ENCODE measurements around the gene LINGO4.

Gene LINGO4

DNA sequence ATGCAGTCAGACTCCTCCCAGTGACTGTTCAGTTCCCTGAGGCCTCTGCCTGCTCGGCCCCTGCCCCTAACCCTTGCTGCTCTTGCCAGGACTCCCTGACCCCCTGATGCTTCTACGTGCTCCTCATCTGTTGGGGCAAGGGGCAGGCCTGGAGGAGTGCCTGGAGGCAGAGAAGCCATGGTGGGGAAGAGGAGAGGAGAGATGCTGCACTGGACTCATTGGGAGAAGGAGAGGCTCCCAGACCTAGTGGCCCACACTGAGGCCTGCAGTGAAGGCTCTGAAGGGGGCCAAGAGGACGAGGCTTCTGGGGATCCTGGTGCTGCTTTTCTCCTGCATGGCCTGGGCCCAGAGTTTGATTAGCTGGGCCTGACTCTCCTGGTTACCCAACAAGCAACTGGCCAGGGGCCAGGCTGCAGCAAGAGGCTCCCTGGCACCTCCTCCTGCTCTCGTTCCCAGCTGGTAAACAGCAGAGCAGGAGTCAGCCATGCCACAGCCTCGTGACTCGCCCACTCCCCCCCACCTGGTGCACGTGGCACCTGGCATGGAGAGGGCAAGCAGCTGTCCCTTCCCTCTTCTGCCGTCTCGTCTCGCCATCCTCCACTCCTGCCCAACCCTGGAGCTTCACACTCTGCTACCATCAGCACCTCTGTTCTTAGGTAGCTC lies 27.2 kb upstream of the LINGO4 start:
- DNase-seq, result no peak

DNA sequence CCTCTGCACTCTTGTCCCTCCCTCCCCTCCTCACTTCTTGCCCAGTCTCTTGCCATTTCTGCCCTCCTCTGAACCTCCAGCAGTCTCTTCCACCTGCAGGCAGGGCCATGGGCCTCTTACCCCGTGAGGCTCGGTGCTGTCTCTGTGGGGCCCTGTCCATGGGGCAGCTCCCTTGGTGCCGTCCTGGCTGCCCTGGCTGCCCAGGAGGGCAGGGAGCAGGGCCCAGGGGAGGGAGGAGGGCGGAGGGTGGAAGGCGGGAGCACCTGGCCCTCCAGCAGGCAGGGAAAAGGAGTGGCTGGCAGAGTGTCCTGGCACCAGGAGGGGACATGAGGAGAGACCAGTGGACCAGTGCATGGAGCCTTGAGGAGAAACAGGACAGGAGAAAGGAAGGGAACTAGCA lies 26.4 kb upstream of the LINGO4 start, which contains the start of gene RORC:
RORC (minus strand) TSS at position 198 of the 400 bp plus-strand sequence; CDS start at position 160, 38 bp downstream.
- DNase-seq, result no peak

DNA sequence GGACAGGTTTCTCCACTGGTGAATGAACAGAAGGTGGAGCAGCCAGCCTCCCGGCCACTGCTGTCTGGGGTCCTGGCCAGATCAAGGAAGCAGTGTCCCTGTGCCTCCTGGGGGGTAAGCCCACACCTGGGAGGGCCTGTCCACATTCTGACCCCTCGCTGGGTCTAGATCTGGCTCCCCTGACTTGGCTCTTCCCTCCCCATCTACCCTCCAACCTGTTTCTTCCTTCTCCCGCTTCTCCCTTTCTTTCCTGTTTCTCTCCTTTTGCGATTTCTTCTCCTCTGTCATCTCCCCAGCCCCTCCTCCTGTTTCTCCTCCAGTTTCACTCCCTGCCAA lies 26.0 kb upstream of the LINGO4 start:
- DNase-seq, result no peak

DNA sequence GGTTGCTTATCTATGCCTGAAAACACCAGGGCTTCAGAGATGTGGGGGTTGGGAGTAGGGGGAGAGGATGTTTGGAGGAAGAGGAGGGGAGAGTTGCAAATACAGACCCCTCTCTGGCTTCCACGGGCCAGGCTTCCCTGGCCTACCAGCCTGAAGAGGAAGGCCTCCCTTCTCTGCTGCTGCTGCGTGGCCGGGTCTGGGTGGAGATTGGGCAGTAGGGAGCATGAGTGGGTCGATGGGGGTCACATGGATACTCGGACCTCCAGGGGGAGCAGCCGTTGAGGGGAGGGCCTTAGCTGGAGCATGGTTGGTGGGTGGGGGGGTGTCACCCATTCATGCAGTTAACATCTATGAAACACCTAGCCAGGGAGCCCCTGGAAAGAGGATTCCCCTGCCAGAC lies 24.8 kb upstream of the LINGO4 start:
- DNase-seq, result no peak

DNA sequence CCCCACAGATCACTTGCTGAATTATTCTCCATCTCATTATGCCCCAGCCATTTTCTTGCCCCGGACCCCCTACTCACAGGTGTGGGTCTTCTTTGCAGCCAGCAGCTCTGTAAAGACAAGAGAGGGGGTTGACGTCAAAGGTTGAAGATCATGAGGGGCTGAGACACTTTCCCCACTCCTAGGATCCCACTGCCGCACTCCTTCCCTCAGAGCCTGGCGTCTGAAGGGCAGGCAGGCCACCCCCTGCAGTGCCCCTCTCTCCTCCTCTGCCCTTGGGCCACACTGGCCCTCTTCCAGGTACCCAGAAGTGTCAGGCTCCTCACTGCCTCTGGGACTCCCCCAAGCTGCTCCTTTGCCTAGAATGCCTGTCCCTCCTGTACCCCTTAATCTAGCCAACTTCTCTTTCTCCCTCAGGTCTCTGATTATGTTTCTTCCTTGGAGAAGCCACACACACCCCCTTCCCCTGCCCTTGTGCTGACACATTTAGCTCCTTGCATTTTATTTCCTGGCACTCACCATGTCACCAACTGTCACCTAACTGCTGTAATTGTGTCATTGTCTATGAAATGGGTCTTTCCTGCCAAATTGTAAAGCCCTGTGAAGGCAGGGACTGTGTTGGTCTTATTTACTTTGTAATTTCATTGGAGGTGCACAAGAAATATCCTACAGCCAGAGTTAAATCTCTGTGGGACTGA lies 24.3 kb upstream of the LINGO4 start:
- DNase-seq, result no peak

DNA sequence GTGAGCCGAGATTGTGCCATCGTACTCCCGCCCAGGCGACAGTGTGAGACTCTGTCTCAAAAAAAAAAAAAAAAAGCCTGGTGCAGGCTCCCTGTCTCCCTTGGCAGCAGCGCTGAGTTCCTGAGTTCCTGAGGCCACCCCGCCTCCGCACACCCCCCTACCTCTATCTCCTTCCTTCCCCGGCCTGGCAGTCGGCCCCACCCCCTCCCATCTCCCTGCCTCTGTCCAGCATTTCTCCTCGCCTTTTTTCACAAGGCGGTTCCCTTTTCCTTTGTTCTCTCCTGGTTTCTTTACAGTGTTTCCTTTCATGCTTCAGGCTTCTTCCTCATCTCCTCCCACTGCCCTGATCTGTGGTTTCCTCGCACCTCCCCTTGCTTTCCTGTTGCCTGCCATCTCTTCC lies 23.7 kb upstream of the LINGO4 start:
- no peak for DNase-seq

DNA sequence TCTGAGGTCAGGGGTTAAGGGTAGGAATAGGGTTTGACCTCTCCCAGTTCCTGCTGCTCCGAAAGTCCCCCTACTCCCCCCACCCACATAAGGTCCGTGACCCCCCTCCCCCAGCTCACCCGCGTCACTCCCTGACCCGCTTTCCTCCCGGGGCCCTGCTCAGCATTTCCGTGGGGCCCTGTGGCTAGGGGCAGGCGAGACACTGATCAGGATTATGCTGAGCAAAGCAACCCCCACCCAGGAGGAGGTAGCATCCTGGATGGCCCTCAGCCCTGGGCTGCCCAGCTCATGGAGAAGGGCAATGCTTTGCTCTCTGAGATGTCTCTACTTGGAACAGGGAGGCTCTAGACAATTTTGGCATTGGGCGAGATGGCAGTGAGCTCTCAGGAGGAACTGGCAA lies 22.6 kb upstream of the LINGO4 start:
- DNase-seq, result no peak

DNA sequence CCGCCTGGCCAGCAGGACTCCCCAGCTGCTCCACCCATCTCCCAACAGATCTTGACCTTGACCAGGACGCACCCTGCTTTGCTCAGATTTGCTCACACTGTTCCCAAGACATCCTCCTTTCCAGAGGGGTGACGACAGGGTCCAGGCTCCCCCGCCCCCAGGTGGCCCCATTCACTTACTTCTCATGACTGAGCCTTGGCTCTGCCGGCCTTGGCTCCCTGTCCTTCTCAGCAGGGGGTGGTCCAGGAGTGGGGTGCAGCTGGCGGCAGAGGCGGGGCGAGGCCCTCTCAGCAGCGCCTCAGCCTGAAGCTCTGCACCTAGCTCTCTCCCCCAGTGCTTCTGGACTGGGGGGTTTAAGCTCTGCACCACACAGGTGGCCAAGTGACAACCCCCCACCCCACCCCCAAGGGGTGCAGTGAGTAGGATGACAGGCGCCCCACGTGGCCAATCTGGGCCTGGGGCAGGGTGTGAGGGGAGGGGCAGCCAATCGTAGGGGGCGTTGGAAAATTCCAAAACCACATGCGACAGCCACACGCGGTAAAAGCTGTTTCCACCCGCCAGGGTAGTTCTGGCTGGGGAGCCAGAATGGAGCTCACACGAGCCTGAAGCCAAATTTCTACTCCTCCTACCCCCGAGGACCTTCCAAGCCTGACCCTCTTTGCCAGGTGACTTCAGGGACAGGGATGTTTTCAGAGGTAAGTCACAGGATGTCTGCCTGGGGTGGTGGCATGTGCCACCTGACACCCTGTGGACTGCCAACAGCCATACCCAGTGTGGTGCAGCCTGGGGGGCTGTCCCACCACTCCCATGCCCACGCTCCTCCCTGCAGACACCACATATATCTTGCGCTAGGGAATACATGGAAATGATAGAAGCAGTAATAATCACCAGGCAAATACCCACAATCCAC lies 20.8 kb upstream of the LINGO4 start:
- DNase-seq, result no peak

DNA sequence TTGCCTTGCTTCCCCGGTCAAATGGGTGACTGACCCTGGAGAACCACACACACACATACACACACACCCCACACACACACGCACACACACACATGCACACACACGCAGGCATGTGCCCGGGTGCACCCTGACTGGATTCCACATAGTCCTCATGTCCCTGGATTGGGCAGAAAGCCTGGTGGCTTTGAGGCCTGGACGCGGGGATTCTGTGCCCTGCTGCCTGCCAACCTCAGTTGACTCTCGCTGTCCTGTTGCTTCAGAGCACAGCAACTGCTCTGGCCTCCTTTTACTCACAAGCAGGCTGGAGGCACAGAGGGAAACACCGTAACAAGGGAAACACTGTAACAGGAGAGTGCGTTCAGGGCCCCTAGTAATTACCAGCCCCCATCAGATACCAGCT lies 20.0 kb upstream of the LINGO4 start:
- no peak for DNase-seq

DNA sequence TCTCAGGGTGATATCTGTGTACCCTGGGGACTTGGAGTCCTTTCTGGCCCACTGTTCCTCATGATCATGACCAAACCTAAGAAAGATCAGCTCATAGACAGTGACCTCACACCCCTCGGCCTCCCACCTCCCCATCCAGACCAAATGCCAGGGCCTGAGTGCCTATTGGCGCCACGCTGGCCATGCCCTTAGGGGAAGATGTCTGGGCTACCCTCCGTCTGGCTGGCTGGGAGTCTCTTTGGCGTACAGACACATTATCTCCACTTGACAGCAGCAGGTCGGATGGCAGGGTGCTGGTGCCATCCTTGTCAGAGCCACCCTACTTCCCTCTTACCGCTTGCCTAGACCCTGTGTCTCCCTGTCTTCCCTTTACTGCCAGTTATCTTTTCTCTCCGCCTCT lies 18.0 kb upstream of the LINGO4 start:
- no peak for DNase-seq

DNA sequence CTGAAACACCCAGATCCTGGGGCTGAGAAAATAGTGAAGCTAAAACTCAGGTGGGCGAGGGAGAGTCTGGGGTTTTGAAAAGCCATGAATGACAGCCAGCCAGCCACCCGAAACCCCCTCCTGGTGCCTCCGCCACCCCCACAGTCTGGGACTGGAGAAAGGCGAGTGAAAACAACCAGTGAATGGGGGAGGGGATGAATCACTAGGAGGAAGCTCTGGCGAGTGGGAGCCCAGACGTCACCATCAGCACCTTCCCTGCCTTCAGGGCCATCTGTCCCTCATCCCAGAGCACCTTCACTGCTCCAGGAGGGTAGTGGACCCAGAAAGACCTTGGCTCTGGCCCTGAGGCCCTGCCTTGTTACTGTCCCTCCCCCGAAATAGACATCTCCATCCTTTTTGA lies 17.2 kb upstream of the LINGO4 start:
- DNase-seq, result no peak

DNA sequence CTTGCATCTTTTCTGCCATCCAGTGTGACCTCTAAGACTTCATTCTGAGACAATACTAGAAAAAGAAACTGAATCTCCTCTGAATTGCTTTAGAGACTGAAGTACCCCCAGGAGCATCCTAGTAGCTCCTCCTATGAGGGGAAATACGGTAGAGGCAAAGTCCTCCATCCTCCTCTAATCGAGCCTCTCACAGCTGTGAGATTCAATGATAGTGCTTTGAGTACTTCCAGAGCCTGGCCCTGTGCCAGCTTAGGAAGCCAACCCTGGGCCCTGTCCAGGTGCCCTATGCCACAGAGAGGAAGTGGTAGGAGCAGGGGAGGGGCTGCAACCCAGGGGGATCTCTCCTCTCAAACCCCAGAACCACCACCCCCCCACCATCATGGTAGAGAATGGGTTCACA lies 15.7 kb upstream of the LINGO4 start:
- DNase-seq, result no peak

DNA sequence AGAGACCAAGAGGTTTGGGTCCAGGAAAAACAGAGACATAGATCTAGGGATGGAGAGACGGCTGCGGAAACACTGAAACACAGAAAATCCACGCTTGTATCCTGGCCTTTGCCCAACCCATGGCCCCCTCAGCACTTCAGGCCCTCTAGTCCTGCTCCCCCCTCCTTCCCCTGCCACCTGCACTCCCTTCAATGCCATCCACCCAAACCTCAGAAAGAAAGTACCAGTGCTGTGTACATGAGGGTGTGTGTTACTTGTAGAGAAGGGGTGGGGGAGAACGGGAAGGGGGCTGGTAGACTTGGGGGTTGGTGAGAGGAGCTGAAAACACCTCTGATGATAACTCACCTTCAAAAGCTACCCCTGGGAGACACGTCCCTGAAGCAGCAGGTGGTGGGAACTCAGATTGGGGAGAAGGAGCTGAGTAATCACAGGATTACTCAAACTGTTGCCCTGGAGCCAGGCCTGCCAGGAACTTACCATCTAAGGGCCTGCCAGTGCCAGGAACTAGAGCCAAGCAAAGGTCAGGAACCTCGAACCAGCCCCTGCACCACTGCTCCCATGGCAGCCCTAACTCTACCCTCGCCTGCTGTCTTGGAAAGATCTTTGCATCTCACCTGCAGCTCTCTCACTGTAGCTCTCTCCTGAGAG lies 14.9 kb upstream of the LINGO4 start:
- DNase-seq, result no peak

DNA sequence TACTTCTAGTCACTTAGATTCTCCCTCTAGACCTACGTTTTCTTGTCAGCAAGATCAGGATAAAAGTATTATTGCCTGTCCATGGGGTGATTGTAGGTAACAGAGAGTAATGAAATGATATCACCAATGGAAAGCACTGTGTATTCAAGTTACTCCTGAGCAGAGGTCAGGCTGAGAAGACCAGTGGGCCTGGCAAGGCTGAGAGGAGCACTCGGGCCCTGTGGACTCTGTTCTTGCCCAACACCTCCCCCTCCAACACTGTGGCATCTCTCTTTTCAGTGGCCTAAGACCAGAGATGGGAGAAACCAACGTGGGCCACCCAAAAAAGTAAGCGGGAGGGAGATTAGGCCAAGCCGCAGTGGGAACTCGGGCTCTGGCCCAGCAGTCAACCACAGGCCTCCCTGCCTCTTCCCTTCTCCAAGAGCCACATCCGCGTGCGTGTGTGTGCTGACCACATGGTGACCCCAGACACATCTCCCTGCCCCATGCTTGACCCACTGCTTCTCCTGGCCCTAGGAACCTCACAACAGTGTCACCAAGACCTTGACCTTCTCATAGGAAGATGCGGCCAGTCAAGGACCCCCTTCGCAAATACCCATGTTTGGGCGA lies 14.1 kb upstream of the LINGO4 start:
- no peak for DNase-seq

DNA sequence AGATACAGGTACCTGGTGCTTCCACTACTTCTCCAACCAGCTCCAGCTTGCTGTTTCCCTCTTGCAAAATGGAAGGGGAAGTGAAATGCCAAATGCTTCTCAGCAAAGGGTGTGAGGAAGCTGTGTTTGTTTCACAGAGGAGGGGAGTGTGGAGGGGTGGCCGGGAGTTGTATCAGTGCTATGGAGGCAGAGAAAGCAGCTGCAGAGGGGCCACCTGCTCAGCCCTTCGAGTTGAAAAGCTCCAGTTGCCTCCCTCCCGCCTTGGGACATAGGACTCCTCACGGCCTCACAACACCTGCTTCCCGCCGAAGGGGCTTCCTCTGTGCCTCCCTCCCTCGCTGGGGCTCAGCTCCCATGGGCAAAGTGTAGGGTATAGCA lies 12.1 kb upstream of the LINGO4 start:
- no peak for DNase-seq

DNA sequence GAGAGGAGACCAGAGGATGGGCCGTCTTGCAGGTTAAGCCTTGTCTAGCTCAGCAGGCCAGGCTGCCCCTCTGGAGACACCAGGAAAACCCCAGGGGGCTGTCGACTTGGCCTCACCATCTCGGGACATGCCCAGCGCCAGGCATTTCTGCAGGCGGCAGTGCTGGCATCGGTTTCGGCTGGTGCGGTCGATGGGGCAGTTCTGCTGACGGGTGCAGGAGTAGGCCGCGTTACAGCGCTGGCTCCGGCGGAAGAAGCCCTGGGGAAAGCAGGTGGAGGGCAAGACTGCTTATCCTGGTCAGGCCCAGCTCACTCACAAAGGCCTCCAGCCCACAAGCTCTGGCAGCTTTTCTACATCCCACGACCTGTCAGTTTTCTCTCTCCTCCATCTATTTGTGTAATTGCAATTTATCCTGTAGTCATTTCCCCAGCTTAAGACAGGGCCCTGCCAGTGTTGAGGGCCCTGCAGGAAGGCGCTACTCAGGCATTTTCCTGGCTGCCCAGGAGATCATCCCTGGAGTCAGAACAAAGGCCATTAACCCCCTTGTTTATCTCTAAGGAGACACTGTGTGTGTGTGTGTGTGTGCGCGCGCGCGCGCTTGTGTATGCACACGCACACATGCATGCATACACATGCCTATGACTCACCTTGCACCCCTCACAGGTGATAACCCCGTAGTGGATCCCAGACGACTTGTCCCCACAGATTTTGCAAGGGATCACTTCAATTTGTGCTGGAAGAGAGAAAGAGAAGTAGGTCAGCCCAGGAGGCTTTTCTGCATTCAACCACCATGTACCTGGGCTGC lies 11.5 kb upstream of the LINGO4 start:
- no peak for DNase-seq

DNA sequence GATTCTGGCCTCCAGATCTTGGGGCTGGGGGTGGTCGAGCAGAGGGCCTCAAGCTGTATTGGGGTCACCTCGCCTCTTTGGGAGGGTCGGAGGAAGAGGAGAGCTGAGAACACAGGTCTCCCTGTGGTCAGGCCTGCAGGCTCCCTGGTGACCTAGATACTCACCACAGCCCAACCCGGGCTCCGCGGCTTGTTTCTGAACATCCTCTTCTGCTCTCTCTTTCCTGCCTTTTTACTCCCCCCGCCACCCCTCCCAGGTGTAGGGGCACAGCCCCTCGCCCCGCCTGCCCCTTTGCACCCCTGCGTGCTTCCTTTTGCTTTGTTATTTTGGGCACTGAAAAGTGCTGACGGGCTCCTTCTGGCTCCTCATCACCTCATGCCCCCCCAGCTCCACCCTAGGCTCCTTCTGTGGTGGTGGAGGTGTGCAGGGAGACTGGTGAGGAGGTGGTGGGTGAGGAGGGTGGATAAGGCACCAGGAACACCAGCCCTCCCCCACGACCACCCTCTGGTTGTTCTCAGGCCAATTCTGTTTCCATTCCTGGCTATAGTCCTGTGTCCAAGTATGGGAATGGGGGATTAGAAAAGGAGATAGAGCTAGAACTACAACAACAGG lies 10.6 kb upstream of the LINGO4 start:
- peak; percentile 51 for DNase-seq

DNA sequence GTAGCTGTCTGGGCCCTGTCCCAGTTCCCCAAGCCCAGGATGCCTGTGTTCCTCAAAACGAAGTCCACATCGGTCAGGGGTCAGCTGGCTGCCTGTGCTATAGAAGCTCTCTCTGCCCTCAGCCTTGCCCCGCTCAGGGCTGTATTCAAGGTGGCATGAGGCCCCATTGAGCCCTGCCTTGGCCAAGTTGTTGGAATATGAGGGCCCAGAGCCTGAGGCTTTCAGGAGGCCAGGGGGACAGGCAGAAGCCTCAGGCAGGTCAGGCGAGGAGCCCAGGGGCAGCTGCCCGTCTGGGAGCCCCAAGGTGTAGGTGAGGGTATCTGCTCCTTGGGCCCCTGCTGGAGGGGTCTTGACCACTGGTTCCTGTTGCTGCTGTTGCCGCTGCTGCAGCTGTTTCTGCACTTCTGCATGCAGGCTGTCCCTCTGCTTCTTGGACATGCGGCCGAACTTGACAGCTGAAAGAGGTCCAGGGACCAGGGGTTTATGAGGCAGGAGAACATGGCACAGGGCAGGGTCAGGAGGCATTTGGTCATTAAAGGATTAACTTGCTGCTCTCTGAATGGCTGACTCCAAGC lies 9.8 kb upstream of the LINGO4 start:
- no peak for DNase-seq

DNA sequence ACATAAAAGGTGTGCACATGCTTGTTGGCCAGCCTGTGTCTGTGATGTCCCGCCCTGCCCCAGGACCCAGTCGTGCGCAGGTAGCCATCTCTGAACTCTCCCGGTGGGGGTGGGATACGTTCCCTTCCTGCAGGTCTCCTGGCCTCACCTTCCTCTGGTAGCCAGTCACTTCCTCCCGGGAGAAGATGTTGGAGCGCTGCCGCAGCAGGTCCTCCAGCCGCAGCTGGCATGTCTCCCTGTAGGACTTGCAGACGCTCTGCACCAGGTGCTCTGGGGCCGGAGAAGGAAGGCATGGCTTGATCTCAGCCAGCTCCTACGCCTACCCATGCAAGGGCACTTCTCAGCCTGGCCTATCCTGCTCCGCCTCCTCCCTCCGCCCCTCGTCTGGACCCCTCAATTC lies 9.2 kb upstream of the LINGO4 start:
- DNase-seq, result no peak

DNA sequence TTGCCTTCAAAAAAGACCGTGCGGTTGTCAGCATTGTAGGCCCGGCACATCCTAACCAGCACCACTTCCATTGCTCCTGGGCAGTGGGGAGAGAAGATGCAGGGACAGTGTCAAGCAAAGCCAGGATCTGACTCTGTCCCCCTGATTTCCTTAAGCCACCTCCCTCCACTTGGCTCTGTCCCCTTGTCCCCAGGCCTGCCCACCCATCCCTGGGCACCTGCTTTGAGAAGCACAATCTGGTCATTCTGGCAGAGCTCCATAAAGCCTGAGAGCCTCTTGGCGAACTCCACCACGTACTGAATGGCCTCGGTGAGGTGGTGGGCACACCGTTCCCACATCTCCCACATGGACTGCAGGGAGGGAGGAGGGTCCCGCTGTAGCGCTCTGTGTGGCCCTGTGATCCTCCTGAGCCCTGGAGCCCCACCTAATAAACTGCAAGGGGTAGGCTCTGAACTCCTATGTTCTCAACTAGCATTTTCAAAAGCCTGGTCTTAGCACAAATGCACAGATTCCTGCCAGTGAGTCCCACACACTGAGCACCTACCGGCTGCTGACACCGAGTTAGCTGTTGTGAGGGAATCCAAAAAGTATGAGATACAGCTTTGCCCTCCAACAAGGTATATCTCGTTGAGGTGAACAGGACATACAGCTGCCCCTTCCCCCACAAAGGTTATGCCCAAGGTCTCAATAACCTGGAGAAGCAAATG lies 8.2 kb upstream of the LINGO4 start:
- no peak for DNase-seq

DNA sequence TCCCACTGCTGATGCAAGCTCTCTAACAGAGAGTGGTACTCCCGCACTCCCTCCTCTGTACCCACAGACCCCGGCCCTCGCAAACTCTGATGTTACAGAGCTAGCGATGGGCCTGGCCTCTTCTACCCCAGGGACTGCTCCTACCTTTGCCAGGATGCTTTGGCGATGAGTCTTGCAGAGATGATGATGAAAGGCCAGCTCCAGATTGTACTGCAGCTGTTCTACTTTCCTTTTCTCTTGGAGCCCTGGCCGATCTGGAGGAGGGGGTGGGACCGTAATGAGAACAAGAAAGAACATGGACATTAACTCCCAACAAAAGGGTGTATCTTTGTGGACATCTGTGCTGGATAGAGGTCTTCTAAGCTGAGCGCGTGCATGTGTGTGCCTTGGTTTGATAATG lies 6.0 kb upstream of the LINGO4 start:
- no peak for DNase-seq
